NCI-H226 (cell line): Measurements from ENCODE around the gene BCKDHB.
"Not testable (repeated sequence)": the region's sequence is repeated elsewhere in the genome, so short reads cannot be mapped to it uniquely, and the experiment has no call there.

Source experiments
- DNase-seq: peaks from one replicate; pipeline ENCODE4 v3.0.0-alpha.2; 2015

BCKDHB gene

DNA sequence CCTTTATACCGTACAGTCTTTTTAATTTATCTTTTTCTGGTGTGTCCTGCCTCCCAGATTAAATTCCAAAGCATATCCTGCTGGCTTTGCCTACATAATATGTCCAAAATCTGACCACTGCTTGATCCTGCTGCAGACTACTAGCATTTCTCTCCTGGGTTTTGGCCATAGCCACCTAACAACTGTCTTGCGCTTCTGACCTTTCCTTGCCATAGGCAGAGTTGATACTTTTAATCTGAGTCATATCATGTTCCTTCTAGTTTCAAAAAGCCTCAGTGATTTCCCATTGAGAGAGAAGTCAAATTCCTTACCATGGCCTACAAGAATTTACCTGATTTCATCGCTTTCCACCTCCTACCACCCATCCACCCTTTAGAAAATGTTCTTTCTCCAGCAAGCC lies 104.8 kb downstream of the BCKDHB start:
- peak; percentile 60 for DNase-seq

DNA sequence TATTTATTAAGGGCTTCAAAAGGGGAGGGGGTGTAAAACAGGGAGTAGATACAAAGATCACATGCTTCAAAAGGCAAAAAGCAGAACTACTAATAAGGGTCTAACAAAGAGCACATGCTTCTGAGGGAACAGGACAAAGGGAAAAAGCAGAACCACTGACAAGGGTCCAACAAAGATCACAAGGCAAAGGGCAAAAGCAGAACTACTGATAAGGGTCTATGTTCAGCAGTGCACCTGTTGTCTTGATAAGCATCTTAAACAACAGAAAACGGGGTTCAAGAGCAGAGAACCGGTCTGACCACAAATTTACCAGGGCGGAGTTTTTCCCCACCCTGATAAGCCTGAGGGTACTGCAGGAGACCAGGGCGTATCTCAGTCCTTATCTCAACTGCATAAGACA lies 105.4 kb downstream of the BCKDHB start:
- DNase-seq = not testable (repeated sequence)

GRCh38 chr6:80214436-80215022 lies 108.1 kb downstream of the BCKDHB start:
- peak; percentile 43 for DNase-seq

GRCh38 chr6:80215063-80215462 lies 108.6 kb downstream of the BCKDHB start:
- DNase-seq = no peak

DNA sequence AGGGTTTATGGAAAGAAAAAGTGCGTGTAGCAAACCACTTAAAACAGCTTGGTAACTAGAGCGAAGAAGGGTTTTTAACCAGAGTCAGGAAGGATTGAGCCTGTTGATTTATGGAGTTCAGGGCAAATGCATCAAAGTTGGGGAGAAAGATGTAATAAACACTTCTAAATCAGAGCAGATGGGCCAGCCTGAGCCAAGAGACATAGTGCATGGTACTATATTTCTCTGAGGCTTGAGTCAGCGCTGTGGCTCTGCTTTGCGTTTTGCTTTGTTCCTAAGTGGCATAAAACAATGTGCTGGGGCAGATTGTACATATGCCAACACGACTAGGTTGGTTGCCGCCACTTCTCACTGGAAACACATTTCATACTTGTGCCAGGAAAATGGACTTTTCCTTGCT lies 111.3 kb downstream of the BCKDHB start:
- DNase-seq = no peak

GRCh38 chr6:80223743-80224212 lies 117.3 kb downstream of the BCKDHB start:
- DNase-seq = no peak

GRCh38 chr6:80226151-80226550 lies 119.7 kb downstream of the BCKDHB start:
- no peak for DNase-seq

GRCh38 chr6:80226699-80227098 lies 120.2 kb downstream of the BCKDHB start:
- no peak for DNase-seq

GRCh38 chr6:80227545-80228105 lies 121.2 kb downstream of the BCKDHB start:
- no peak for DNase-seq

DNA sequence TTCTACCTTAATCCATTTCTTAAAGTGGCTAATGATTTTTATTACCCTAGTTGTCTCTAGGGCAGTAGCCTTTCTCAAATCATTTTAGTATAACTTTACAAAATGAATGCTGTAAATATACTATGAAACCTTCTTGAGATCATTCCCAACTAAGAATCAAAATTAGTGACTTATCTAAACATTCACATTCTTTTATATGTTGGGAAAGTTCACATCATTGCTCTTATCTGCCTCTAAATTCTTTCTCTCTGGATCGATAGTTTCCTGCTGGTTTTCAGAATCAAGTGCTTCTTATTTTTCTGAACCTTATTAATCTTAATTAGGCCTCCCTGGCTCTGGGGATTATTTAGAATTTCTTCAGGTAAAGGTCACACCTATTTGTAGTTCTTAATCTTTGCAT lies 126.8 kb downstream of the BCKDHB start:
- DNase-seq = no peak

DNA sequence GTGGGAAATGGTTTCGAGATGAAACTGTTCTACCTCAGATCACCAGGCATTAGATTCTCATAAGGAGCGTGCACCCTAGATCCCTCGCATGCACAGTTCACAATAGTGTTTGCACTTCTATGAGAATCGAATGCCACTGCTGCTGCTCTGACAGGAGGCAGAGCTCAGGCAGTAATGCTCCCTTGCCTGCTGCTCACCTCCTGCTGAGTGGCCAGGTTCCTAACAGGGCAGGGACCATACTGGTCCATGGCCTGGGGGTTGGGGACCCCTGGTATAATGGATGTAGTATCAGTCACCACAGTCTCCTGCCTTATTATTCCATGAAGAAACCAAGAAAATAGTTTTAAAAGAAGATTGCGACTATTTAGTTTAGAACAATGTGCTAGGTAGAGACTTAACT lies 127.5 kb downstream of the BCKDHB start:
- DNase-seq = no peak

DNA sequence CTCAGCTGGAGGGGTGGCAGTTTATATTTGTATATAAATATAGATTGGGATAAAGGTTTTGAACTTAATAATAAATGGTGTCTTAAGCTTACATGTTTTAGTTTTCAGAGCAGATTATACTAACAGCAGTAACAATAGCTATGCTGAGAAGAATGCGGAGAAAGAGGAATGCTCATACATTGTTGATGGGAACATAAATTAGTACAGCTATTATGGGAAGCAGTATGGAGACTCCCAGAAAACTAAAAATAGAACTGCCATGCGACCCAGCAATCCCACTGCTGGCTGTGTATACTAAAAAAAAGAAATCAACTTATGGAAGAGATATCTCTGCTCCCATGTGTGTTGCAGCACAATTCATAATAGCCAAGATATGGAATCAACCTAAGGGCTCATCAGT lies 127.9 kb downstream of the BCKDHB start:
- no peak for DNase-seq

GRCh38 chr6:80234908-80235307 lies 128.4 kb downstream of the BCKDHB start:
- DNase-seq = no peak

DNA sequence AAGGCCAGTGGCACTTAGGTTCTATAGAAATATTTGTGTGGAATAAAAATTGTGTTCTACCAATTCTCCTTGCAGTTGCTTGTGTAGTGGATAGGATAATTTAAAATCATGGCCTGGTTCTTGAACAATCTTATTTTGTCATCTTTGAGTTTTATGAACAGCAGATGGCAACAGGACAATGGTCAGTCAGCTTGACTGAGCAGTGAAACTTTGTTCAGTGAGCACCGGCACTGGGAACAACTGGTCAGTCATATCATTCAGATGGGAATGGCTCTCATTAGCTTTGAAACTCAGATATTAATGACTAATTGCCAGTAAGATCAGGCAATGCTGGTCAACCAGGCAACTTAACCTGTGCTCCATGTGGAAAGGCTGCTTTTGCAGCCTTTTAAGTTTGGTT lies 129.2 kb downstream of the BCKDHB start:
- no peak for DNase-seq

DNA sequence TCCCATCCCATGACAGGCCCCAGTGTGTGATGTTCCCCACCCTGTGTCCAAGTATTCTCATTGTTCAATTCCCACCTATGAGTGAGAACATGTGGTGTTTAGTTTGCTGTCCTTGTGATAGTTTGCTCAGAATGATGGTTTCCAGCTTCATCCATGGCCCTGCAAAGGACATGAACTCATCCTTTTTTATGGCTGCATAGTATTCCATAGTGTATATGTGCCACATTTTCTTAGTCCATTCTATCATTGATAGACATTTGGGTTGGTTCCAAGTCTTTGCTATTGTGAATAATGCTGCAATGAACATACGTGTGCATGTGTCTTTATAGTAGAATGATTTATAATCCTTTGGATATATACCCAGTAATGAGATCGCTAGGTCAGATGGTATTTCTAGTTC lies 132.3 kb downstream of the BCKDHB start:
- not testable (repeated sequence) for DNase-seq

GRCh38 chr6:80245043-80245442 lies 138.6 kb downstream of the BCKDHB start:
- DNase-seq = no peak

- DNase-seq = no peak
Measured at GRCh38 chr6:80249897-80250296, 143.4 kb downstream of the BCKDHB start.

DNA sequence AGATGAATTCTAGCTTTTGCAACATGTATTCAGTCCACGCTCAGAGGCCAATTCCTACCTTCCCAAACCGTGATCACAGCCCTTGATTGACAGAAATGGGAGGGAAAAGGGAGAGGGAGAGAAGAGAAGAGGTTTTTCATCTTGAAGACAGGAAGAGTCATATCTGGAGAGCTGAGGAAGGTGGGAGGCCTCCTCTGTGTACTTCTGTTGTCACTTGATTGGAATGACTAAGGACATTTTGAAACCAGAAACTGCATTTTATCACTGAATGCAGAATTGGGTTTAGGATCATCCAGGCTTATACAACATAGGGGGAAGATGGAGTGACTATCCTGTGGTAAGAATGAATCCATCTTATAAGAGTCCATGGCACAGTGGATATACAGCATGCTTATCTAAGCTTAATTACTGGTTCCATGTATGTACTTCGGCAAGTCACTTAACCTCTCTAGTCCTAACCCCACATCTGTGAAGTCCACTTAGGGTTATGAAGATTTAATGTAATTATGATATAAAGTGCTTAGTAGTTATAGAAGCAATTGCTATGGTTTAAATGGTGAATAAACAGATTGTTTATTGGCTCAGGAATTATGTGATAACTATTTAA lies 144.0 kb downstream of the BCKDHB start:
- no peak for DNase-seq

DNA sequence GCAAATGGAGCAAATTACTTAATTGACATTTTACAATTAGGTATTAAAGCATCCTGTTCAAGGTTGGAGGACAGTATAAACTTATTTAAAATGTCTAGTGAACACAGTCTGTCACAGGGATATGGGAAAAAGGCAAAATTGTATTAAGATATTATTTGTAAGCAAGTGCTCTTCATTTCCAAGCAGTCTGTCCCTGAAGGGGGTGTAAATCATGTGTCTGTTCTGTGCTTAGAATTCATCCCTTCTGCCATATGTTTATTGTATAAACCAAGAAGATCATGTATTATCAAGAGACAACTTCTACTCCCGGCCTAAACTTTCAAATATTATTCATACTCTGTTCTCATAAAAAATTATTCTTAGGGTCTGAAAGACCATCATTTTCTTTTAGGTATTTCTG lies 144.8 kb downstream of the BCKDHB start:
- no peak for DNase-seq

DNA sequence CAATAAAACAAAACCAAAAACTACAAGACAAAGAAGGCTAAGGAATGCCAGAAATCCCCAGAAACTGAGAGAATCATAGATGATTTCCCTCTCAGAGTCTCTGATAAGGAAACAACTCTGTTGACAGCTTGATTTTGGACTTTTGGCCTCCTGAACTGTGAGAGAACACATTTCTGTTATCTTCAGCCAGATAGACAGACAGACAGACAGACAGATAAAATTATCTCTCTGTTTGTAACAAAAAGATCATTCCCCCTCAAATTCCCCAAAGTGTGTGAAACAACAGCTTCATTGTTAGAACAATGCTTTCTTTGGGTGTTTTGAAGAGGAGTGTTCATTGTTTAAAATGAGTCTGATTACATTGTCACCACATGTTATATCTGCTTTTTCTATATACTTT lies 148.2 kb downstream of the BCKDHB start:
- DNase-seq = no peak

- no peak for DNase-seq
Measured at GRCh38 chr6:80256691-80257090, 150.2 kb downstream of the BCKDHB start.

GRCh38 chr6:80259118-80259517 lies 152.6 kb downstream of the BCKDHB start:
- DNase-seq = no peak

DNA sequence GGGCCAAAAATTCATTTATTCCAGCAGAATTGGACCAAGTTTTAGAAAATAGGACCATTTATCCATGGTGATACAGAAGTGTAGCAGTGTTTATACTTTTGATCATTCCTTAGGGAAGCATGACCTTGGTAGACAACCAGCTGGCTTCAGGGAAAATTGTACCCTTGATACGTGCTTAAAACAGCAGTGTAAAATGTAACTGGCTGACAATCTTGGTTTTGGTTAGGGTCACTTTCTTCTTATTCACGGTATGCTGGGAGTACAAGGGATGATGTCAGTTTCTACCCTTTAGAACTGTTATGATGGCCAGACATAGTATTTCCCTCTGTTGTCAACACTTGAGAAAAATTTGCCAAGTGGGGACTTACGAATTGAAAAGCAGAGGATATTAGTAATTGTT lies 157.1 kb downstream of the BCKDHB start:
- DNase-seq = no peak

- no peak for DNase-seq
Measured at GRCh38 chr6:80268865-80269730, 162.6 kb downstream of the BCKDHB start.
